H1 (cell line): Measurements from ENCODE around the gene SLC39A13. TPM values are rescaled to one million over a fixed set of nuclear protein-coding genes. Genes with fewer than 3 reads are reported as not detected.

Experiments used
- ATF2 ChIP-seq: IDR thresholded peaks from 2 replicates; pipeline ENCODE4 v1.6.1; 2012; ENCODE audit warnings: low read length, inconsistent platforms
- BCL11A ChIP-seq, 2 experiments: IDR thresholded peaks; one replicate each; pipeline ENCODE4 v1.6.1; 2011; ENCODE audit warnings: low read depth in 2 of 2, low read length in 2 of 2, mild to moderate bottlenecking in 2 of 2
- CTCF ChIP-seq, 3 experiments: IDR thresholded peaks; 1 replicate in 2 of 3; 2 replicates in 1 of 3; pipeline versions ENCODE4 v1.5.1 to v1.6.1; 2011; ENCODE audit warnings: low read length in 3 of 3, mild to moderate bottlenecking in 3 of 3, inconsistent platforms in 2 of 3, low read depth in 1 of 3, moderate library complexity in 1 of 3; ENCODE audit not compliant: insufficient read depth in 1 of 3; ENCODE audit errors: control extremely low read depth in 1 of 3
- SIX5 ChIP-seq: IDR thresholded peaks from 2 replicates; pipeline ENCODE4 v1.6.1; 2011; ENCODE audit warnings: mild to moderate bottlenecking, low read depth, low read length
- SRF ChIP-seq: IDR thresholded peaks from 2 replicates; pipeline ENCODE4 v1.6.1; 2011; ENCODE audit warnings: mild to moderate bottlenecking, low read depth, low read length, moderate library complexity
- USF2 ChIP-seq: IDR thresholded peaks from 2 replicates; pipeline ENCODE4 v1.6.1; 2011; ENCODE audit warnings: low read length, improper control_type of control experiment
- polyA plus RNA-seq, 7 experiments: library from polyadenylated mRNA; depleted of rRNA in 3 of 7; stranded (reverse) in 5 of 7; unstranded in 2 of 7; fragments of >200 nt in 5 of 7; fragments of 200-250 nt in 2 of 7; gene quantifications; 1 replicate in 5 of 7; 2 replicates in 1 of 7; 4 replicates in 1 of 7; pipeline versions ENCODE4 v1.2.1 to v1.2.3, GENCODE V29; 2011 to 2013; ENCODE audit warnings: missing spikeins in 2 of 7, mixed read lengths in 2 of 7
- total RNA-seq: library from RNA; stranded (reverse); fragmentation: NEBNext Ultra II Directional; extraction: Animal tissue kit (Norgen Biotek cat#: 25700); gene quantifications from 2 replicates; pipeline ENCODE4 v1.2.1, GENCODE V29; 2021

Gene SLC39A13
- total and polyA plus RNA-seq, 2 of the 8 experiments (the other 6 are each of a cell fraction or from before 2014, with no cell fraction given): 23.2 to 30.0 TPM

- TF ChIP-seq USF2 (no peak), BCL11A (IDR thresholded peaks at IDR 0.05; ENCODE audit: low read depth in 2 of 2, low read length in 2 of 2) (no peak), SRF (no peak), SIX5 (no peak), CTCF (IDR thresholded peaks at IDR 0.05; ENCODE audit: control extremely low read depth in 1 of 3, insufficient read depth in 1 of 3, low read depth in 1 of 3, low read length in 3 of 3) (peak in 2 of 3 experiments; percentile 3 to 14; a peak in 2 of 4 replicates), ATF2 (no peak)
Observed at GRCh38 chr11:47376525-47377371, 31.6 kb upstream of the SLC39A13 start (continued).
